NOMO-1 (cell line): ENCODE data around the gene XYLT1.

Experiments used
- DNase-seq, 2 experiments: peaks; one replicate each; lab custom pipeline; 2025; ENCODE audit not compliant: unreplicated experiment in 2 of 2; lab: John Stamatoyannopoulos, UW

XYLT1 gene

DNA sequence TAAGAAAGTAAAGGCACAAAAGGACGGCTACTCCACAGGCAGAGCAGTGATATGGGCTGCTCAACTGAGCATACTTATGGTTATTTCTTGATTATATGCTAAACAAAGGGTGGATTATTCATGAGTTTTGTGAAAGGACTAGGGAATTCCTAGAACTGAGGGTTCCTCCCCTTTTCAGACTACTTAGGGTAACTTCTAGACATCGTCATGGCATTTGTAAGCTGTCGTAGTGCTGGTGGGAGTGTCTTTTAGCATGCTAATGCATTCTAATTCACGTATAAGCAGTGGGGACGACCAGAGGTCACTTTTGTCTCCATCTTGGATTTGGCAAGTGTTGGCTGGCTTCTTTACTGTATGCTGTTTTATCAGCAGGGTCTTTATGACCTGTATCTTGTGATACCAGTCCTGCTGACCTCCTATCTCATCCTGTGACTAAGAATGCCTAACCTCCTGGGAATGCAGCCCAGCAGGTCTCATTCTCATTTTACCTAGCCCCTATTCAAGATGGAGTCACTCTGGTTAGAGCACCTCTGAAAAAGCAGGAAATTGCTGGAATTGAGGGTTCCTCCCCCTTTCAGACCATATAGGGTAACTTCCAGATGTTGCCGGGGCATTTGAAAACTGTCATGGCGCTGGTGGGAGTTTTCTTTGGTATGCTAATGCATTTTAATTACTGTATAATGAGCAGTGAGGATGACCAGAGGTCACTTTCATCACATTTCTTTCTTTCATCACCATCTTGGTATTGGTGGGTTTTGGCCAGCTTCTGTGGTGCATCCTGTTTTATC lies 388.5 kb downstream of the XYLT1 start:
- no peak for DNase-seq

DNA sequence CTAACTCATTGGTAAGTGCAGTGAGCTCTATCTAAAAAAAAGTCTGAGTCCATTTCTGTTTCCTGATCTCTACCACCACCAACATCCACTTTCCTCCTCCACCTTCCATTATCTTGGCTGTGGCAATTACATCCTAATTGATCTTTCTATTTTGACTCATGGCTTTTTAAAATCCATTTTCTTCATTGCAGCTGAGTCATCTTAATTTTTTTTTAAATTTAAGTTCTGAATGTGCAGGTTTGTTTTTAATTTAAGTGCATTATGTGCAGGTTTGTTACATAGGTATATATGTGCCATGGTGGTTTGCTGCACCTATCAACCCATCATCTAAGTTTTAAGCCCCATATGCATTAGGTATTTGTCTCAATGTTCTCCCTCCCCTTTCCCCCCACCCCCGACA lies 390.7 kb downstream of the XYLT1 start:
- DNase-seq, result no peak

DNA sequence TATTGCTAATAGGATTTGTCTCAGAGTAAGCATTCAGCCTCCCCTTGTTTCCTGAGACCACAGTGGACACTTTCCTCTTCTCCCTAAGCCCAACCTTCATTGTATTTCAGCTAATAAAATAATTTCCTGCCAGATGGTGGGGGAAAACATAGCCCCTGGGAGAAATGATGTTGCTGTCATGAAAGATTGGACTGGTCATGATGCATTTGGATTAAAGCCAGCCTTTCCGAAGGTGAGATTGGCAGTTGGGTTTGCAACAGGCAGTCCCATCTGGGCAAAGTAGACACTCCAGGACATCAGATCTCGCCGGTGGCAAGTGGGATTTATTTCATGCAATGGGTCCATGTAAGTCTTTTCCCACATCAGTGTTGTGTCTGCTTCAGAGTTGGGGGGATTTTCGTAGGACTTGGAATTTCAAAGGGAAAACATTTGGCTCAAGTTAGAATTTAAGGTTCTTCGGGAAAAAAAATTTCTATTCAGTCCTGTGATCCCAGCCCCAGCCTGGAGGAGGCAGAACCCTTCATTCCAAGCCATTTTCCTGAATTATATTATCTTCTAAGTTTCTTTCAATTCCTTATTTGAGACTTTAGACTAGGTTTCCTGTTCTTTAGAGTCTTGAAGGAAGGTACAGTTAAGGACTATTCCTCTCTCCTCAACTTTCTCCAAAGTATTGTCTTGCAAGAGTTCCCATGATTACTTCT lies 391.7 kb downstream of the XYLT1 start:
- DNase-seq, result no peak

DNA sequence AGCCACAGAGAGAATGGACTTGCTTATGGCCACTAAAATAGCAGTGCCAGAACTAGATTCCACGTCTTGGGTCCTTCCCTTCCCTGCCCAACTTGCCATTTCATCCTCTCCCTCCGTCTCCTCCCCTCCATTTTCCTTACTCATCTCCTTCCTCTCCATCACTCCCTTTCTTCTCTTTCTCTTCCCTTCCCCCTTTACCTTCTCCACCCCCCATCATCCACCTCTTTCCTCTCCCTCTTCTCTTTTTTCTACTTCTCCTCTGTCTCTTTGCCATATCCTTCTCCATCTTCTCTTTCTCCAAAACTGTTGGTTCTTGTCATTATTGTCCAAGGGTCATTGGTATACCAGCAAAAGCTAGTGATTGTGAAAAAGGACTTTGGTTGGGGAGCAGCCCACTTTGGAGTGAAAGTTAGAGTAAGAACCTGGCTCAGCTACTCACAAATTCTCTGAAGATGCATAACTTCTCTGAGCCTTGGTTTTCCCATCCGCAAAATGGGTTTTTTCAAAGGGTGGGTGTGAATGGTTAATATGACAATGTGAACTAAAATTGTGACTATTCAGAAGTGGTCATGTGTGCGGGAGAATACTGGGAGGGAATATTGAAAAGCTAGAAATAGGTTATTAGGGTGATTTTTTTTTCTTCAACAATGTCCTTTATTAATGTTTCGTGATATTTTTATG lies 393.8 kb downstream of the XYLT1 start:
- no peak for DNase-seq

DNA sequence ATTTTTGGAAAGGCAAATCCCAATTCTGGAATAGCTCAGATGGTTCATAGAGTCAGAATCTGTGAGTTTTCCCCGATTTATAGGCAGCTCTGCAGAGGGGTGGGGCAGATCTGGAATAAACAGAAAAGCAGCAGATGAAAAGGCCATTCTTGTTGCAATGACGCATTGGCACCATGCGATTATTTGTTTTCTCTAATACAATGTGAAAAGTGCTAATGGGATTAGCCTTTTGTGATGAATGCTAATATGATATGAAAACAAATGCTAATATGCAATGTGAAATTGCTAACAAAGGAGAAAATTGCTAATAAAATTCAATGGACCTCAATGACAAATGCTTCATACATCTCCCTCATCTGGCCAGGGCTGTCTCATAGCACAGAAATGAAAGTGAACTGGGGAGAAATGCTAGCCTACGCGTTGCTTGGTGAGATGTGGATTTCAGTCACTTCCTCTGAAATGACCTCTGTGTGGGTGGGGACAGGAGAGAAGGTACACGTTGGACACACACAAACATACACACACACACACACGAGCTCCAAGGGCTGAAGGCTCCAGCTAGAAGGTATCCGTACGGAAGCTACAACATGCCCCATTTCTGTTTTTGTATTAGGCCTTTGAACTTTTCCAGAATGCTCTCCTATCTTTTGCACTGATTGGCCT lies 394.5 kb downstream of the XYLT1 start:
- DNase-seq, result no peak

DNA sequence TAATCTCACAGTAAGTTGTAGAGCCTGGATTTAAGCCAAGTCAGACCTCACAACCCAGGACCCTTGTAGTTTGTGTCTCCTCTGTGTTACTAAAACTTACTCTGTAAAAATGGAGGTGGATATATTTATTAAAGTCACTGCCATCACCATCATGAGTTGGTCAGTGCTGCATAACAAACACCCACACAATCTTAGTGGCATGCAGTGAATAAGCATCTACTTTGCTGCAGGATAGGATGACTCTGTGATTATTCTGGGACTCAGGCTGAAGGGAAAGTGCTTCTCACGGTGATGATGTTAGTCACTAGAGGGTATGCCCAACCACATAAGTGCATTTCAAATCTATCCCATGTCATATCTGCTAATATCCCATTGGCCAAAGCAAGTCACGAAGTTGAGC lies 398.7 kb downstream of the XYLT1 start:
- no peak for DNase-seq

DNA sequence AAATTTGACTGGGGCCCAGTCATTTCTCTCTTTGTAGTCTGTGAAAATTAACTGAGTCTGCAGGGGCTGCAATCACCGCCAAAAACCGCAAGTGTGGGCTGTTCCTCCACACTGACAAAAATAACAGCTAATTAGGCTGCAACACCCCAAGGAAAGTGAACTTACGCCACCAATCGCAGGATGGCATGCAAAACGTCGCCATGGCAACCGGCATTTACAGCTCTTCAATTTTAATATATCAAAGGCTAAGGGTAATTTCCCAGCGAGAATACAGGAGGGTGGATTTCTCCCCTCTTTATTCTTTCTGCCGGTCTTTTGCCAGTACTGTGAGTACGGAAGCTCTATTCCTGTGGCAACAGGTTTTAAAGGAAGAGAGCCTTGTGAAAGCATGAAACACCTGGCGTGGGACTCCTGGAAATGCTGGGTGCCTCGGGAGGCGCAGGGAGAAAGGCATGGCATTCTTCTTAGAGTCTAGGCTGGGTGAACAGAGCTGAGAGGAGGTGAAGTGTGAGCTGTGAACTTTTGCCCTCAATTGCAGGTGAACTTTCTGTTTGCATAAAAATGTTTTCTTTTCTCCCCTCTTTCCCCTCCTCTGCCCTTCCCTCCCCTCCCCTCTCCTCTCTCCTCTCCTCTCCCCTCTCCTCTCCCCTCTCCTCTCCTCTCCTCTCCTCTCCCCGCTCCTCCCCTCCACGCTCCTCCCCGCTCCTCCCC lies 399.7 kb downstream of the XYLT1 start:
- peak; percentile 97 to 98 for DNase-seq

DNA sequence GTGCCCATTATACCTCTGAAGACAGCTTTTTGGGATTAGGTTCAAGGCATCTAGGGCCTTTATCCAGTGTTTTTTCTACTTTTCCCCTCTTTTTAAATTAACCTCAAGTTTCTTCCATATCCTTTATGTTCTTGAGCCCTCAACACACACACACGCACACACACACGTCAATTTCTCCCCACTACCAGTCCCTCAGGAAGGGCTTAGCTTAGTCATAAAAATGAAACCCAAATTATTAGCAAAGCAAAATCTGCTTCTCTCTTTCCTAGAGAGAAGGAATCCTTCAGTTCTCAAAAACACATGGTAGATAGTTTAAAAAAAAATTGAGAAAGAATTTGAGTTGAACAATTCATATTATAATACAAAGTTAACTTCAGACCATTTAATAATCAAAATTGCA lies 401.1 kb downstream of the XYLT1 start:
- DNase-seq, result no peak

DNA sequence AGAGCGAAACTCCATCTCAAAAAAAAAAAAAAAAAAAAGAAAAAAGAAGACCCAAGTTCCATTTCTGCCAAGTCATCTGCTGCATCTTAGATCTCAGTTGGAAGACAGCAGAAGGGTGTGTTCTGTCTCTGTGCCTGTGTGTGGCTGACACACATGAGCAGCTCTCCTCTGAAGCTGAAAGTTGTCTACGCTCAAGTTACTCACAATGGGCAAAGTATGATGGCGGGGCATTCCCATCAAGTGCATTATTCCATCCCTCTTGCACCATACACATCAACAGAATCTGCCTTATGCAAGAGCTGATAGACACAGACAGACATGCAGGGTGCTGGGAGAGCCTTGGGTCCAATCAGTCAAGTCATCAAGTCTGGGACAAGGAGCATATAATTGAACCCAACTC lies 402.2 kb downstream of the XYLT1 start:
- DNase-seq, result no peak

DNA sequence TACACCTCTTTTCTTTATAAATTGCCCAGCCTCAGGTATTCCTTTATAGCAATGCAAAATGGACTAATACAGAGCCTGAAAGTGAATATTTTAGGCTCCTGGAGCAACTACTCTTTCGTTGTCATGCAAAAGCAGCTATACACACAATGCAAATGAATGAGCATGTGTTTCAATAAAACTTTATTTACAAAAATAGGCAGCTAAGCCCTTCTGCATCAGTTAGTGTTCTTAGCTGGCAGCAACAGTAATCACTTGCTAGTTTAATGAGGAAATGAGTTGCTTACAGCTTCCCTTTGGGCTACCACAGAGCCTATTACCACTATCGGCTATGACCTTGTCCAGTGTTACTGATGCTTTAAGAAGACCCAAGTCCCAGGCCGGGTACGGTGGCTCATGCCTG lies 402.9 kb downstream of the XYLT1 start:
- DNase-seq, result peak in 1 of 2 experiments; percentile 18

DNA sequence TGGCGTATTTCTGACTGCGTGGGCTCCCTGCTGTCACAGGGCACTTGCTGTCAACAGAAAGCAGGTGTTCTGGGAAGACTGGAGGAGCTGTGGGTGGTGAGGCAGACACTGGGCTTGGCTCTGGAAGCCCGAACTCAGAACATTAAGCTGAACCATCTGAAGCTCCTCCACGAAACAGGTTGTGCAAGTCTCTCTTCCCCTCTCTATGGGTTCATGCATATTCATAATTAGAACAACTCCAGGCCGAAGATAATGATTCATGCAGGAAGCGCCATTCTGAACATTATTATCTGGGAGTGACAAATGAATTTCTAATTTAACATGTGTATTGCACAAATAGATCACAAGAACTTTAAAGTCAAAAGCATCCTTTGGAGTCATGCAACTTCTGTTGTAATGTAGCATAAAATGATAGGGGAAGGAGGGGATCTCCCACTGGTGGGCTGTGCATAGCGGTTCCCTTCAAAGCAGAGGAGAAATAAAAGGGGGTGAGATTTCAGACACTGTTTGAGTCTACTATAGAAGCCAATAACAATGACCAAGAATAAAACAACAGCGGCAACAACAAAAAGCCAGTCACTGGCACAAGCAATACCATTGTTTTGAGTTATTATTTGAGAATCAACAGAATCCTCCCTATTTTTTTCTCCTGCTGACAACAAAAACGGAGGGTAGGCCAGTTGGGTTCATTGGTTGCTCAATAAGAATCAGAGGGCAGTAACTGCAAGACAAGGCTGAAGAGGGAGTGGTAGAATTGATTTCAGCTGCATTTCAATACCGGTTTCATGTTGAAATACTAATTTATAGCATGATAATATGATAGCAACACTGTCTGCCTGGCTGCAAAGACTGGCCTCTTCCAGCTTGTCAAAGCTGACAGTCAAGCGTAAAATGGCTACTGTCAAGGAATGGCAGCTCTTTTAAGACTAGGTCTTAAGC lies 407.3 kb downstream of the XYLT1 start:
- peak; percentile 69 to 77 for DNase-seq

DNA sequence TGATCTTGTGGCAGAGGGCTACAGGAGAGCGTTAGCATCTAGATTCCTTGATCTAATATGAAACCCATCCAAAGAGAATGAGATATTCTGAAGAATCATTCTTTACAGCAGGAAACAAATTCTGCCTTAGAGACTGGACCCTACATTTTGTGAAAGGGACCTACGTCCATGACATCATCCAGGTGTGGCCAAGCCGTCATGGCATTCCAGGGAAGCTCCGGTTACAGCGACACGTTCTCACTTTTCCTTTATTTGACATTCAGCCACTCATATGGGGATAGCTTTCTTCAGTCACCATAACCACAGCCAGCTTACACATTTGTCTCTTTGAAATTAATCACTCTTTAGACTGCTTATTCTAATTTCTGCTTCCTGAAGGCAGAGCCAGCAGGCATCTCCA lies 408.1 kb downstream of the XYLT1 start:
- peak in 1 of 2 experiments; percentile 4 for DNase-seq

DNA sequence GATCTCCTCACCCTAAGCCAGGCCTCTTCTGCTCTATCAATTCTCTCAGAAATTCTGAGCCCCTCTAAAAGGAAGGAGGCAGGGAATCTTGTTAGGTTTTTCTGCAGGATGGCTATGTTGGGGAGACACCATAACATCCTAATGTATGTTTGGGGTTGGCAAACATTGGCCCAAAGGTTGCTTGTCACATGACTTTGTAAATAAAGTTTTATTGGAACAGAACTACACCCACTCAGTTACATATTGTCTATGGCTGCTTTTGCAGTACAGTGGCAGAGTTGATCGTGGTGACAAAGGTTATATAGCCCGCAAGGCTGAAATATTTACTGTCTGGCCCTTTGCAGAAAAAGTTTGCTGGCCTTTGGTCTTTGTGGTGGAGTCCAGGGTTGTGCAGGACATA lies 409.4 kb downstream of the XYLT1 start:
- no peak for DNase-seq

DNA sequence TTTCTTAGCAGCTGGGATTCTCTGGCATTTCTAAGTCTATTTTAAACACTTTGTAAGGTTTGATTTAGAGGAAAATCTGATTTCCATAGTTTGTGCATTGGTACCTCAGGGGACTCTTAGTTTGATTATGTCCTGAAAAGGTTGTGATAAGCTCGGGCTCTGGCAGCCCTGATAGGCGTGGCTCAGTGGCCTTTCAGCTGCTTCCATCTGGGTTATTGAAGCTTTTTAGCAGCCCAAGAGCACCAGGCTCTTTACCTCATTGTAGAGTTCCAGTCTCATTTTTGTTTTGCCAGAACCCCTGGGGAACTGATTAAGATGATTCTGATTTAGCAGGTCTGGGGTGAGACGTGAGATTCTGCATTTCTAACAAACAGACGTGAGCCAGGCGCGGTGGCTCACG lies 412.3 kb downstream of the XYLT1 start:
- DNase-seq, result no peak

DNA sequence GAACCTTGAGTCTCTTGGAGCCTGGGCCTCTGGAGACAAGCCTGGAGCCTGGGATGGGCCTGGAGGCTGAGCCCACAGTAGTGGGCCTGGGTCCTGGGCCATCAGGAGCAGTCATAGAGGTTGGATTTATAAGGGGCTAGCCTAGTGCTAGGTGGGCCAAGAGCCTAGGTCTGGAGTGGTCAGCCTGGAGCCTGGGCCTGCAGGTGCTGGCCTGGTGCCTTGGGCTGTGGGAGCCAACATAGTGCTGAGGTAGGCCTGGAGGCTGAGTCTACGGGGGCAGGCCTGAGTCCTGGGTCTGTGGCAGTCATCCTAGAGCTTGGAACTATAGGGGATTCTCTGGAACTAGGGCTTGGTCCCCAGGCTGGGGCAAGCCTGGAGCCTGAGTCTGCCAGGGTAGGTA lies 414.1 kb downstream of the XYLT1 start:
- no peak for DNase-seq

DNA sequence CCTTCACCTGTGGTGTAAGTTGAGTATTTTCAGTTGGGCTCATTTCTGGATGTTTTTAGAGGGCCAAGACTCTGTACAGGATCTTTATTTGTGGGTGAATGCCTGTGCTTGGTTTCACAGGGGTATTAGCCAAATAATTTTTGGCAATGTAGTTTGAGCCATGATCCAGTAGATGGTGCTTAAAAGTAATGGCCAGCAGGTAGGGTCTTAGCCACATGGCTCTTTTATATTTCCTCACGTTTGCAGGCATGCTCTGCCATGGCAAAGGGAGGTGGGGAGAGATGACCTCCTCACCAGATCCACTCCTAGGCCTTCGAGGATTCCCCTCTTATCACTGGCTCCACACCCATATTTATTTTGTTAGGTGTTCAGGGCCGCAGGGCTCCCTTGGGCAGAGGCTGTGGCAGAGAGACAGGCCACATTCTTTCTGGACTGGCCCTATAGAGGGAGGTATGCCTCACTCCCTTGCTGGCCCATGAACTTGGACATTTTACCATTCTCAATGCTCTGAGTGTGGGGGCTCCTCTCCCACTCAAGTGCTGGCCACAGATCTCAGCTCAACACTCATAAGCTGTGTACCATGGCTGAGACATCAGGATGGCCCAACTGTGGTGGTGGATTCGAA lies 417.1 kb downstream of the XYLT1 start:
- peak in 1 of 2 experiments; percentile 3 for DNase-seq
